ENCODE results near the gene NRK. TPM values are rescaled to one million over a fixed set of nuclear protein-coding genes. Genes with fewer than 3 reads are reported as not detected.
"Not testable (repeated sequence)": the region's sequence is repeated elsewhere in the genome, so short reads cannot be mapped to it uniquely, and the experiment has no call there.

Gene NRK
- total RNA-seq, 4 donors from 2014 or later, result 0.96 to 10.7 (median 1.5) TPM

DNA sequence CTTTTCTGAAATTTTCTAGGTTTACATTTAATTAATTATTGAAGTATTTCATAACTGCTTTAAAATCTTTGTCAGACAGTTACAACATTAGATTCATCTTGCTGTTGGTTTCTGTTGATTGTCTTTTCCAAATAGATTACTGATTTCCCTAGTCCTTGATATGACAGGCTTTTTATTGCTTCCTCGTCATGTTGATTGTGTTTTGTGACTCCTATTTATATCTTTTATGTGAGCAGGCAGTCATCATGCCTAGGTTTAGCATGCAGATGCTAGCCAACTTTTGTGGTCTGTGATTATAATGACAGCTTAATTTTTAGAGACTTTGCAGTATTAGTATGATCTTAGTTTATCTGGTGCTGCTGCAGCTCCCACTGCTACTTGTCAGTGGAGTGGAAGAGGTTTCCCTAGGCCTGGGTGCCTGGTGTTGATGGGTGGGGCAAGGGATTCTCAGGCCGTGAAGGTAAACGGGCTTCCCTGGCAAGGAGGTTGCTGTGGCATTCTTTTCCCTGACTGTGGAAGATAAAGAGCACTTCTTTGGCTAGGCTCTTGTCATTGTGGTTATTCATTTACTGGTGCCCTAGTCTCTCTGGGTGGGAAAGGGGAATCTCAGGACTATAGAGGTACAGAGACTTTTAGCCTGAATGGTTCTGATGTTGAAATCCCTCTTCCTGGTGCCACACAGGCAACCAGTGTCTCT lies 150.5 kb downstream of the NRK start:
- DNase-seq (ENCODE audit: low spot score) (no peak), ATAC-seq (ENCODE audit: low FRiP score) (no peak)
- TF ChIP-seq, protein P1, sequence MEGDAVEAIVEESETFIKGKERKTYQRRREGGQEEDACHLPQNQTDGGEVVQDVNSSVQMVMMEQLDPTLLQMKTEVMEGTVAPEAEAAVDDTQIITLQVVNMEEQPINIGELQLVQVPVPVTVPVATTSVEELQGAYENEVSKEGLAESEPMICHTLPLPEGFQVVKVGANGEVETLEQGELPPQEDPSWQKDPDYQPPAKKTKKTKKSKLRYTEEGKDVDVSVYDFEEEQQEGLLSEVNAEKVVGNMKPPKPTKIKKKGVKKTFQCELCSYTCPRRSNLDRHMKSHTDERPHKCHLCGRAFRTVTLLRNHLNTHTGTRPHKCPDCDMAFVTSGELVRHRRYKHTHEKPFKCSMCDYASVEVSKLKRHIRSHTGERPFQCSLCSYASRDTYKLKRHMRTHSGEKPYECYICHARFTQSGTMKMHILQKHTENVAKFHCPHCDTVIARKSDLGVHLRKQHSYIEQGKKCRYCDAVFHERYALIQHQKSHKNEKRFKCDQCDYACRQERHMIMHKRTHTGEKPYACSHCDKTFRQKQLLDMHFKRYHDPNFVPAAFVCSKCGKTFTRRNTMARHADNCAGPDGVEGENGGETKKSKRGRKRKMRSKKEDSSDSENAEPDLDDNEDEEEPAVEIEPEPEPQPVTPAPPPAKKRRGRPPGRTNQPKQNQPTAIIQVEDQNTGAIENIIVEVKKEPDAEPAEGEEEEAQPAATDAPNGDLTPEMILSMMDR (IDR thresholded peaks at IDR 0.05), result no peak

DNA sequence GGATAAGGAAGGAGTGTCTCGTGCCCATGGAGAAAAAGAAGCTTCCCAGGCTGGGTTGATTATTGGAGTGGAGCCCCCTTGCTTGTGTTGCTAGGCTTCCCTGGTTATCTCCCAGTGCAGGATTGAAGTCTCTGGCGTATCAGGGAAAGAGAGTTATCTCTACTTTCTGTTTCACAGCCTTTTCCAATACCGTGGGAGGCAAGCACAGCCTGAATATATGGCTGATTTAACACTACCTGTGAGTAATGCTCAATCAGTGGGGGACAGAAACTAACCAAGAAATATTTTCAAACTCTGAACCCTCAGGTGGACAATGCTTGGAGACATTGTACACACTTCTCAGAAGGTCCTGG lies 151.0 kb downstream of the NRK start:
- TF ChIP-seq, protein P1 (IDR thresholded peaks at IDR 0.05), result no peak
- DNase-seq (ENCODE audit: low spot score) (no peak), ATAC-seq (ENCODE audit: low FRiP score) (no peak)

DNA sequence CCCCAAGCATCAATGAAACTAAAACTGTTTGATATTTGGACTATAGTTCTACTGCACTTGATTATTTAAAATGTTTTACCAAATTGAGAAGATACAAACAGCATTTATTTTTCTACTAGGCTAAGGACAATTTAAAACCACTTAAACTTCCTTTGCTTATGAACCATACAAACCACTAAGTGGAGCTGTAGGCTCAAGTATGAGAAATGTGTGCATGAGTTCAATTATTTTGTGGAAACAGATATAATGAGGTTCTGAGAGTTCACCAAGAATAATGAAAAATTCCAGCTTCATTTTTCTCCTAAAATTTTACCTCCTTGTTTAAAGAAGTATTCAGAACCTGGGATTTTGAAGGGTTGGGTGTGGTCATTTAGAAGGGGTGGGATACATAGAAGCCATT lies 153.0 kb downstream of the NRK start:
- ATAC-seq (ENCODE audit: low FRiP score) (no peak), DNase-seq (ENCODE audit: low spot score) (no peak)
- TF ChIP-seq, protein P1 (IDR thresholded peaks at IDR 0.05), result no peak

- DNase-seq (ENCODE audit: low spot score) (no peak), ATAC-seq (ENCODE audit: low FRiP score) (no peak)
- TF ChIP-seq, protein P1 (IDR thresholded peaks at IDR 0.05), result no peak
These were observed 159.6 kb downstream of the NRK start for GRCh38 chrX:105981772-105982485.

- ATAC-seq (ENCODE audit: low FRiP score); DNase-seq (ENCODE audit: low spot score): not testable (repeated sequence)
These were observed 166.1 kb downstream of the NRK start for GRCh38 chrX:105988487-105988886.

GRCh38 chrX:105999294-105999693 lies 177.0 kb downstream of the NRK start:
- DNase-seq (ENCODE audit: low spot score) (no peak), ATAC-seq (ENCODE audit: low FRiP score) (no peak)
- TF ChIP-seq, protein P1 (IDR thresholded peaks at IDR 0.05), result no peak

DNA sequence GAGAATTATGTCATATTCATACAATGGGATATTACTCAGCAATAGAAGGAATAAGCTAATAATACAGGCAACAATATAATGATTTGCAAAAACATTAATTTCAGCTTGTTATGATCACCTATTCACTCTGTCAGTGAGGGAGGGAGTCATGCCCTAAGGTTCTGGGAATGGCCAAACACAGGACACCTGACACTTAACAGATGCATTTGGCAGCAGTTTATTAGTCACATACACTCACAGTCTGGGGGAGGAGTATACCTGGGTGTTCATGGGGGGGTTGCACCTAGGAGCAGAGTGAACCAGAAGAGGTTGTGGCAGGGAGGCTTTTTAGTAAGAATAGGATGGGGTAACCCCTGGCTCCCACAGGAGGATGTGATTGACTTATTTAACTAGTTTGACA lies 177.9 kb downstream of the NRK start:
- ATAC-seq (ENCODE audit: low FRiP score) (no peak), DNase-seq (ENCODE audit: low spot score) (no peak)
- TF ChIP-seq, protein P1 (IDR thresholded peaks at IDR 0.05), result no peak

DNA sequence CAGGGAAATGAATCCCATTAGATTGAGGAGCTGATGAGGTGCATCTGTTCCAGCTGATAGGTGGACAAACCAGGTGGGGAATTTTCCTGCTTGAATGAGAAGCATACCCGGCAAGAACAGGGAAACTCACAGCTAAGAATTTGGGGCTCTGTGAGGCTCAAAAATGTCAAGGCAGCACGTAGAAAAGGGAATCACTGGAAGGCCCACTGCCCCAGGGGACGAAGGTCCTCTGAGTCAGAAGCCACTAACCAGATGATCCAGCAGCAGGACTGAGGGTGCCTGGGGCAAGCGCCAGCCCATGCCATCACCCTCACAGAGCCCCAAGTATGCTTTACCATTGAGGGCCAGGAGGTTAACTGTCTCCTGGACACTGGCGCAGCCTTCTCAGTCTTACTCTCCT lies 178.3 kb downstream of the NRK start:
- not testable (repeated sequence) for ATAC-seq (ENCODE audit: low FRiP score); DNase-seq (ENCODE audit: low spot score)
